ENCODE results near the gene RMRP. TPM values are rescaled to one million over a fixed set of nuclear protein-coding genes. Genes with fewer than 3 reads are reported as not detected.

Gene RMRP
- 15,251 and 16,487 TPM in 2 replicates for total RNA-seq
- long read RNA-seq = 0 reads

GRCh38 chr9:35657546-35658136, at the start of gene RMRP:
RMRP (minus strand) TSS chr9:35658019.
- peak within 1 kb of the TSS; percentile 100 for H3K27ac Mint-ChIP-seq
- TF ChIP-seq CTCF (IDR thresholded peaks at IDR 0.05; ENCODE audit: unreplicated experiment) = peak; percentile 39
- H3K4me3 Mint-ChIP-seq (ENCODE audit: low read depth) = peak within 1 kb of the TSS; percentile 85
- H3K27me3 Mint-ChIP-seq = peaks cover 6% of the 10 kb centered on the region
- peaks cover 13% of the 10 kb centered on the region for H3K4me1 Mint-ChIP-seq (ENCODE audit: low read depth)
- DNase-seq (ENCODE audit: low spot score, unreplicated experiment) = peak; percentile 86
- no peaks in the 10 kb centered on the region for H3K9me3 Mint-ChIP-seq (ENCODE audit: low read depth)
- peaks cover 8% of the 10 kb centered on the region for H3K36me3 Mint-ChIP-seq (ENCODE audit: insufficient read depth)

GRCh38 chr9:35706951-35707350, 49.1 kb upstream of the RMRP start:
- no peaks in the 10 kb centered on the region for H3K27me3 Mint-ChIP-seq
- H3K27ac Mint-ChIP-seq = no peak overlapping the region
- H3K9me3 Mint-ChIP-seq (ENCODE audit: low read depth) = no peaks in the 10 kb centered on the region
- TF ChIP-seq CTCF (IDR thresholded peaks at IDR 0.05; ENCODE audit: unreplicated experiment) = no peak
- H3K4me1 Mint-ChIP-seq (ENCODE audit: low read depth) = no peaks in the 10 kb centered on the region
- no peak overlapping the region for H3K4me3 Mint-ChIP-seq (ENCODE audit: low read depth)
- DNase-seq (ENCODE audit: low spot score, unreplicated experiment) = no peak
- H3K36me3 Mint-ChIP-seq (ENCODE audit: insufficient read depth) = peaks cover 44% of the 10 kb centered on the region

- Mint-ChIP-seq H3K4me3 (ENCODE audit: low read depth) (no peak overlapping the region), H3K4me1 (ENCODE audit: low read depth) (no peaks in the 10 kb centered on the region), H3K27ac (no peak overlapping the region), H3K36me3 (ENCODE audit: insufficient read depth) (peaks cover 41% of the 10 kb centered on the region), H3K9me3 (ENCODE audit: low read depth) (no peaks in the 10 kb centered on the region), H3K27me3 (no peaks in the 10 kb centered on the region)
- no peak for TF ChIP-seq CTCF (IDR thresholded peaks at IDR 0.05; ENCODE audit: unreplicated experiment)
- no peak for DNase-seq (ENCODE audit: low spot score, unreplicated experiment)
Observed at GRCh38 chr9:35705836-35706430, 48.1 kb upstream of the RMRP start.

- H3K27ac Mint-ChIP-seq = no peak overlapping the region
- no peak overlapping the region for H3K4me3 Mint-ChIP-seq (ENCODE audit: low read depth)
- H3K27me3 Mint-ChIP-seq = no peaks in the 10 kb centered on the region
Observed at GRCh38 chr9:35705372-35705771, 47.6 kb upstream of the RMRP start.

More at GRCh38 chr9:35705372-35705771, 47.6 kb upstream of the RMRP start:
- no peaks in the 10 kb centered on the region for H3K9me3 Mint-ChIP-seq (ENCODE audit: low read depth)
- no peak for DNase-seq (ENCODE audit: low spot score, unreplicated experiment)
- no peak for TF ChIP-seq CTCF (IDR thresholded peaks at IDR 0.05; ENCODE audit: unreplicated experiment)
- H3K36me3 Mint-ChIP-seq (ENCODE audit: insufficient read depth) = peaks cover 35% of the 10 kb centered on the region
- H3K4me1 Mint-ChIP-seq (ENCODE audit: low read depth) = no peaks in the 10 kb centered on the region
